ENCODE measurements around the gene POLR3GL.

GRCh38 chr1:145959333-145959732, 5.2 kb upstream of the POLR3GL start:
- TF ChIP-seq MYC (IDR thresholded peaks at IDR 0.05; ENCODE audit: low read depth, low read length) (no peak), CTCF (IDR thresholded peaks at IDR 0.05; ENCODE audit: low read depth, low read length) (no peak), POLR2A (IDR thresholded peaks at IDR 0.05; ENCODE audit: extremely low read depth, insufficient read length) (no peak), MAX (IDR thresholded peaks at IDR 0.05; ENCODE audit: low read depth, low read length) (no peak)
